ENCODE results near the gene KLF4. TPM values are rescaled to one million over a fixed set of nuclear protein-coding genes. Genes with fewer than 3 reads are reported as not detected.

The KLF4 gene
- total RNA-seq, 1 donor from 2014 or later = 16.4 TPM

DNA sequence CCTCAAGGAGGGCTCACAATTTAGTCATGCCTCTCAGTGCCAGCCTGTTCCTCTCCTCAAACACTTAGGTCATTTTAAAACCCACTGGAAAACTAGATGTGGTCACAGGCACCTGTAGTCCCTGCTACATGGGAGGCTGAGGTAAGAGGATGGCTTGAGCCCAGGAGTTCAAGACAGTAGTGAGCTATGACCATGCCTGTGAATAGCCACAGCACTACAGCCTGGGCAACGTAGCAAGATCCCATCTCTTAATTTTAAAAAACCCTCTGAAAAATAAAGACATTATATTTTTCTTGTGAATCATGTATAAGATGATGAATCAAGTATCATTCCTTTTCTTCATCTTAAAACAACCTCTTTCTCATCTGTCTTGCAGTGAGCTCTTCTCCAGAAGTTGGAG, 45.8 kb downstream of the KLF4 start:
- TF ChIP-seq, protein P1, sequence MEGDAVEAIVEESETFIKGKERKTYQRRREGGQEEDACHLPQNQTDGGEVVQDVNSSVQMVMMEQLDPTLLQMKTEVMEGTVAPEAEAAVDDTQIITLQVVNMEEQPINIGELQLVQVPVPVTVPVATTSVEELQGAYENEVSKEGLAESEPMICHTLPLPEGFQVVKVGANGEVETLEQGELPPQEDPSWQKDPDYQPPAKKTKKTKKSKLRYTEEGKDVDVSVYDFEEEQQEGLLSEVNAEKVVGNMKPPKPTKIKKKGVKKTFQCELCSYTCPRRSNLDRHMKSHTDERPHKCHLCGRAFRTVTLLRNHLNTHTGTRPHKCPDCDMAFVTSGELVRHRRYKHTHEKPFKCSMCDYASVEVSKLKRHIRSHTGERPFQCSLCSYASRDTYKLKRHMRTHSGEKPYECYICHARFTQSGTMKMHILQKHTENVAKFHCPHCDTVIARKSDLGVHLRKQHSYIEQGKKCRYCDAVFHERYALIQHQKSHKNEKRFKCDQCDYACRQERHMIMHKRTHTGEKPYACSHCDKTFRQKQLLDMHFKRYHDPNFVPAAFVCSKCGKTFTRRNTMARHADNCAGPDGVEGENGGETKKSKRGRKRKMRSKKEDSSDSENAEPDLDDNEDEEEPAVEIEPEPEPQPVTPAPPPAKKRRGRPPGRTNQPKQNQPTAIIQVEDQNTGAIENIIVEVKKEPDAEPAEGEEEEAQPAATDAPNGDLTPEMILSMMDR (IDR thresholded peaks at IDR 0.05; ENCODE audit: unreplicated experiment) = no peak

DNA sequence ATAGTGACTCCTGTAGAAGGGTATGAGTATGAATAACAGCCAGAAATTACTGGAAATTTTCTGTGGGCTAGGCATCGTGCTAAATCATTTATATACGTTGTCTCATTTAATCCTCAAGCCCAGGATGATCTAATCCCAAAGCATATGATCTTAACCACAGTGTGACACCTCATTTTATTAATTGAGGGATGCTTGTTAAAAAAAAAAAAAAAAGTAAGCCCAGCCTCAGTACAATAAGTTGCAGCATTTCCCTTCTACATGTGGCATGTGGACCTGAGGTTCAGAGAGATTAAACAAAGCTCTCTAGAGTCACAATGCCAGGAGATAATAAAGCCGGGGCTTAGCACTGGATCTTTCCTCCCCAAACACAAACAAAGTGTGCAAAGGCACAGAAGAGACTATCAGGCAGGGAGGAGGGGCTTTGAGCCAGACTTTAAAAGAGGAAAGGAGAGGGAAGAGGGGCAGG, 49.5 kb downstream of the KLF4 start:
- H3K27me3 Mint-ChIP-seq (ENCODE audit: unreplicated experiment) = peaks cover 4% of the 10 kb centered on the region
- no peaks in the 10 kb centered on the region for H3K36me3 Mint-ChIP-seq (ENCODE audit: low read depth, unreplicated experiment)
- no peaks in the 10 kb centered on the region for H3K9me3 Mint-ChIP-seq (ENCODE audit: unreplicated experiment)
- TF ChIP-seq, protein P1 (IDR thresholded peaks at IDR 0.05; ENCODE audit: unreplicated experiment) = no peak
- H3K27ac Mint-ChIP-seq (ENCODE audit: unreplicated experiment) = no peak overlapping the region
- no peak overlapping the region for H3K4me3 Mint-ChIP-seq (ENCODE audit: unreplicated experiment)
- no peak for DNase-seq (ENCODE audit: low spot score)
- peaks cover 6% of the 10 kb centered on the region for H3K4me1 Mint-ChIP-seq (ENCODE audit: unreplicated experiment)

More for the DNA sequence above, 45.8 kb downstream of the KLF4 start:
- no peaks in the 10 kb centered on the region for H3K36me3 Mint-ChIP-seq (ENCODE audit: low read depth, unreplicated experiment)
- H3K27ac Mint-ChIP-seq (ENCODE audit: unreplicated experiment) = no peak overlapping the region
- peaks cover 6% of the 10 kb centered on the region for H3K4me1 Mint-ChIP-seq (ENCODE audit: unreplicated experiment)
- no peaks in the 10 kb centered on the region for H3K9me3 Mint-ChIP-seq (ENCODE audit: unreplicated experiment)
- no peak overlapping the region for H3K4me3 Mint-ChIP-seq (ENCODE audit: unreplicated experiment)
- DNase-seq (ENCODE audit: low spot score) = no peak
- peaks cover 4% of the 10 kb centered on the region for H3K27me3 Mint-ChIP-seq (ENCODE audit: unreplicated experiment)

DNA sequence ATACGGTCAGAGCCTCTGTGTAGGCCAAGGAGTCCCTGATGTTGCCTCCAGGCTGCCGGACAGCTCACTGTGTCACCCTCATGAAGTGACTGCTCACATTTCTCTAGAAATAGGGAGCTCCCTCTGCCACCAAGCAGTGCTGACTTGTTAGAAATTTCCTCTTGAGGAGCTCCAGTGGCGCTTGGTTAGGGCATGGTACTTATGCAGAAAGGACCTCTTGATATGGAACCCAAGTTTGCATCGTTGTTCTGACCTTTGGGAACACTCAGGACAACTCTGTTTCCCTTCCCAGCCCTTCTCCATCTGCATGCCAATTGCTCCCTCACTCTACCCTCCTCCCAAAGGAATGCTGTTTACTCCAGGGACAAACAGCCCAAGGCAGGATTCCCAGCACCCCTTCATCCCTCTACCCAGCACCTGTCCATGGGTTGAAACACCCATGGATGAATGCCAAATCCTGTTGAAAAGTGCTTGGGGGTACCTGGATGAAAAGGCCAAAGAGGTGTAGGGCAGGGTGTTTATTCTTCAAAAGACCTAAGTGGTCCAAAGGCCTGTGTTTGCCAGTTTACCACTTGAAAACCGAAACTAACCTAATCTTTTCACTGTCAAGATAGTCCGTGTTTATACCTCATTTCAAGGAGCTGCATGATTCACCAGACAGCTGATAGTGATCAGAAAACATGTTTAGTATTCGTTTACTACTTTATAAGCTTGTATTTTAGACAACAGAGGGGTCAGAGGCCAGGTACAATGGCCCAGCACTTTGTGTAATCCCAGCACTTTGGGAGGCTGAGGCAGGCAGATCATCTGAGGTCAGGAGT, 51.1 kb downstream of the KLF4 start:
- TF ChIP-seq, protein P1 (IDR thresholded peaks at IDR 0.05; ENCODE audit: unreplicated experiment) = no peak
- H3K9me3 Mint-ChIP-seq (ENCODE audit: unreplicated experiment) = no peaks in the 10 kb centered on the region
- no peak overlapping the region for H3K27ac Mint-ChIP-seq (ENCODE audit: unreplicated experiment)
- peaks cover 4% of the 10 kb centered on the region for H3K27me3 Mint-ChIP-seq (ENCODE audit: unreplicated experiment)
- no peaks in the 10 kb centered on the region for H3K36me3 Mint-ChIP-seq (ENCODE audit: low read depth, unreplicated experiment)
- no peak for DNase-seq (ENCODE audit: low spot score)
- no peak overlapping the region for H3K4me3 Mint-ChIP-seq (ENCODE audit: unreplicated experiment)
- H3K4me1 Mint-ChIP-seq (ENCODE audit: unreplicated experiment) = peaks cover 6% of the 10 kb centered on the region

DNA sequence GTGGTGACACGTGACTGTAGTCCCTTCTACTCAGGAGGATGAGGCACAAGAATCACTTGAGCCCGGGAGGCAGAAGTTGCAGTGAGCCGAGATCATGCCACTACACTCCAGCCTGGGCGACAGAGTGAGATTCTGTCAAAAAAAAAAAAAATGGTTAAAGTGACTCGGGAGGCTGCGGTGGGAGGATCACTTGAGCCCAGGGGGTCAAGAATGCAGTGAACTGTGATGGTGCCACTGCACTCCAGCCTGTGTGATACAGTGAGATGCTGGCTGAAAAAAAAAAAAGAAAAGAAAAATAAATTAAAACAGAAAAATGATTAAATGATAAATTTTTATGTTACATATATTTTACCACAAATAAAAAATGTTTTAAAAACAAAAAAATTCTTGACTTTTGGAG, 51.9 kb downstream of the KLF4 start:
- no peak overlapping the region for H3K27ac Mint-ChIP-seq (ENCODE audit: unreplicated experiment)
- peaks cover 8% of the 10 kb centered on the region for H3K4me1 Mint-ChIP-seq (ENCODE audit: unreplicated experiment)
- peaks cover 4% of the 10 kb centered on the region for H3K27me3 Mint-ChIP-seq (ENCODE audit: unreplicated experiment)
- no peak for DNase-seq (ENCODE audit: low spot score)
- H3K9me3 Mint-ChIP-seq (ENCODE audit: unreplicated experiment) = no peaks in the 10 kb centered on the region
- H3K4me3 Mint-ChIP-seq (ENCODE audit: unreplicated experiment) = no peak overlapping the region
- H3K36me3 Mint-ChIP-seq (ENCODE audit: low read depth, unreplicated experiment) = no peaks in the 10 kb centered on the region
- TF ChIP-seq, protein P1 (IDR thresholded peaks at IDR 0.05; ENCODE audit: unreplicated experiment) = no peak

DNA sequence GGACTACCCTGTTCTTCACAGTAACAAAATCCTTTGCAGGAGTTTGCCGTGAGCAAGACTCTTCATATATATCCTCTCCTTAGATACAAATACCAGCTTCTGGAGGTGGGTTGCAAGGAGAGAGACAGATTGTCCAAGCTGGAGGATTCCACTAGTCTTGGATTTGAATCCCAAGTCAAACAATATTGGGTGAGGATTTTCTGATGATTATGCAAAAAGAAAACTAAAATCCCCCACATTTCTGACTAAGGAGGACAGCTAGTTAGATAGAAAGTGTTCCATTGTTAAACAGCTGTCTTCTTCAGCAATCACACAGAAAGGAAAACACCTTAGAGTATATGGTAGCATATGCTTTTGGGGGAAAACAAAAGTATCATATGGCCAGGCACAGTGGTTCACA, 54.2 kb downstream of the KLF4 start:
- Mint-ChIP-seq H3K27me3 (ENCODE audit: unreplicated experiment) (peaks cover 3% of the 10 kb centered on the region), H3K36me3 (ENCODE audit: low read depth, unreplicated experiment) (peaks cover 3% of the 10 kb centered on the region), H3K9me3 (ENCODE audit: unreplicated experiment) (no peaks in the 10 kb centered on the region), H3K4me3 (ENCODE audit: unreplicated experiment) (no peak overlapping the region), H3K4me1 (ENCODE audit: unreplicated experiment) (peaks cover 11% of the 10 kb centered on the region), H3K27ac (ENCODE audit: unreplicated experiment) (no peak overlapping the region)
- DNase-seq (ENCODE audit: low spot score) = no peak
- TF ChIP-seq, protein P1 (IDR thresholded peaks at IDR 0.05; ENCODE audit: unreplicated experiment) = no peak

Measured in endothelial cell (in vitro differentiated cells).